Kidney (tissue), 14 donors: Measurements from ENCODE around the gene TTLL5. TPM values are rescaled to one million over a fixed set of nuclear protein-coding genes. Genes with fewer than 3 reads are reported as not detected.

Source experiments
- DNase-seq, 5 donors: peaks; one replicate each; pipeline ENCODE4 v3.0.0-alpha.2; 2013 to 2020
- FAIRE-seq: peaks from 2 replicates; lab custom pipeline; 2012; peaks lifted over from hg19 to GRCh38; lab: Jason Lieb, UNC
- H3K27ac ChIP-seq, 2 donors: one replicate each; pipeline ENCODE4 v1.7.0; 2013; ENCODE audit warnings: low read depth in 2 of 2, low read length in 2 of 2, inconsistent platforms in 1 of 2
- H3K27me3 ChIP-seq: one replicate; pipeline ENCODE4 v1.7.1; 2013; ENCODE audit warnings: low read length, inconsistent platforms; ENCODE audit not compliant: control insufficient read depth, insufficient read depth
- H3K36me3 ChIP-seq, 3 donors: one replicate each; pipeline versions ENCODE4 v1.7.0 to v1.7.1; 2013; ENCODE audit warnings: low read length in 3 of 3, control low read depth in 1 of 3, inconsistent platforms in 1 of 3; ENCODE audit not compliant: insufficient read depth in 3 of 3, control insufficient read depth in 2 of 3
- H3K4me1 ChIP-seq, 3 donors: one replicate each; pipeline versions ENCODE4 v1.7.0 to v1.7.1; 2013; ENCODE audit warnings: low read length in 3 of 3, inconsistent platforms in 1 of 3, low read depth in 1 of 3; ENCODE audit not compliant: control insufficient read depth in 2 of 3, insufficient read depth in 2 of 3
- H3K4me3 ChIP-seq, 3 donors: one replicate each; pipeline versions ENCODE4 v1.7.0 to v1.8.1; 2013; ENCODE audit warnings: low read length in 3 of 3, control low read depth in 1 of 3, inconsistent platforms in 1 of 3
- H3K9ac ChIP-seq, 3 donors: one replicate each; pipeline versions ENCODE4 v1.7.0 to v1.7.1; 2013; ENCODE audit warnings: low read length in 3 of 3, control low read depth in 1 of 3, inconsistent platforms in 1 of 3
- H3K9me3 ChIP-seq, 3 donors: one replicate each; pipeline versions ENCODE4 v1.7.0 to v1.7.1; 2013; ENCODE audit warnings: low read length in 3 of 3, control low read depth in 1 of 3, inconsistent platforms in 1 of 3; ENCODE audit not compliant: control insufficient read depth in 2 of 3, insufficient read depth in 1 of 3
- CTCF ChIP-seq: IDR thresholded peaks from 3 replicates; pipeline ENCODE4 v1.5.1; 2012; ENCODE audit warnings: mild to moderate bottlenecking, moderate library complexity, borderline replicate concordance; ENCODE audit not compliant: insufficient read depth; ENCODE audit errors: extremely low read depth
- intact Hi-C: fragments of 100-400 bp; cut with DNase I; formaldehyde crosslinking; loops from one replicate; pipeline ENCODE4 v1.11.1; 2022
- polyA plus RNA-seq: library from polyadenylated mRNA; stranded (reverse); fragments of 350-450 nt; fragmentation: Illumina TruSeq; extraction: RNeasy Lipid Tissue Mini Kit (QIAGEN cat#74804); gene quantifications from one replicate; pipeline ENCODE4 v1.2.3, GENCODE V29; 2014; ENCODE audit warnings: low read depth, low replicate concordance; ENCODE audit not compliant: insufficient read depth
- total RNA-seq: library from RNA; stranded (reverse); fragmentation: NEBNext Ultra II Directional; extraction: Animal tissue kit (Norgen Biotek cat#: 25700); gene quantifications from one replicate; pipeline ENCODE4 v1.2.1, GENCODE V29; 2021
- donor health status: control.
- donor health status: control.
- donor health status: control.
- donor health status: control.
- donor health status: control.
- donor health status: DM: yes; HTN: yes; CAD: no.
- donor health status: Normal renal cell carcinoma (clear cell type).

Gene TTLL5
- total and polyA plus RNA-seq, 2 donors from 2014 or later, result 16.8 to 37.2 TPM

- Histone ChIP-seq H3K27ac (no peak overlapping the region), H3K27me3 (no peaks in the 10 kb centered on the region), H3K4me3 (no peak overlapping the region), H3K9ac (no peak overlapping the region), H3K4me1 (peaks cover 0 to 24% (median 9%) of the 10 kb centered on the region in 3 donors), H3K36me3 (peaks cover 0 to 7% (median 5%) of the 10 kb centered on the region in 3 donors), H3K9me3 (no peaks in the 10 kb centered on the region)
- no peak for TF ChIP-seq CTCF
- FAIRE-seq (no peak), DNase-seq (no peak)
- intact Hi-C loops, result no loop called here
Measured at GRCh38 chr14:75823334-75823733, 162.3 kb downstream of the TTLL5 start.

GRCh38 chr14:75824318-75824717 is 163.3 kb downstream of the TTLL5 start:
- peaks cover 0 to 24% (median 9%) of the 10 kb centered on the region in 3 donors for H3K4me1 ChIP-seq
- H3K27ac ChIP-seq, result no peak overlapping the region

GRCh38 chr14:75825147-75825592 is 164.1 kb downstream of the TTLL5 start:
- Histone ChIP-seq H3K9ac (no peak overlapping the region), H3K27ac (no peak overlapping the region), H3K4me3 (no peak overlapping the region), H3K4me1 (peaks cover 0 to 18% (median 9%) of the 10 kb centered on the region in 3 donors), H3K27me3 (no peaks in the 10 kb centered on the region), H3K9me3 (no peaks in the 10 kb centered on the region), H3K36me3 (peaks cover 0 to 7% (median 2%) of the 10 kb centered on the region in 3 donors)
- no peak for TF ChIP-seq CTCF
- DNase-seq (no peak), FAIRE-seq (no peak)
- intact Hi-C loops, result no loop called here

More at GRCh38 chr14:75824318-75824717, 163.3 kb downstream of the TTLL5 start:
- H3K4me3 ChIP-seq, result no peak overlapping the region
- TF ChIP-seq CTCF, result no peak
- no peak for FAIRE-seq
- H3K27me3 ChIP-seq, result no peaks in the 10 kb centered on the region
- no peaks in the 10 kb centered on the region for H3K9me3 ChIP-seq
- intact Hi-C loops, result no loop called here
- no peak for DNase-seq
- peaks cover 0 to 7% (median 5%) of the 10 kb centered on the region in 3 donors for H3K36me3 ChIP-seq
- H3K9ac ChIP-seq, result no peak overlapping the region

GRCh38 chr14:75826599-75826998 is 165.6 kb downstream of the TTLL5 start:
- TF ChIP-seq CTCF, result no peak
- Histone ChIP-seq H3K27me3 (no peaks in the 10 kb centered on the region), H3K4me1 (peaks cover 0 to 13% (median 9%) of the 10 kb centered on the region in 3 donors), H3K4me3 (no peak overlapping the region), H3K27ac (no peak overlapping the region), H3K36me3 (no peaks in the 10 kb centered on the region), H3K9ac (no peak overlapping the region), H3K9me3 (no peaks in the 10 kb centered on the region)
- no peak for FAIRE-seq
- intact Hi-C loops, result no loop called here
- no peak for DNase-seq
